Measurements from ENCODE around the gene LY6G5C. TPM values are rescaled to one million over a fixed set of nuclear protein-coding genes. Genes with fewer than 3 reads are reported as not detected.

The LY6G5C gene
- total RNA-seq, 1 experiment from 2014 or later: 0.62 TPM

DNA sequence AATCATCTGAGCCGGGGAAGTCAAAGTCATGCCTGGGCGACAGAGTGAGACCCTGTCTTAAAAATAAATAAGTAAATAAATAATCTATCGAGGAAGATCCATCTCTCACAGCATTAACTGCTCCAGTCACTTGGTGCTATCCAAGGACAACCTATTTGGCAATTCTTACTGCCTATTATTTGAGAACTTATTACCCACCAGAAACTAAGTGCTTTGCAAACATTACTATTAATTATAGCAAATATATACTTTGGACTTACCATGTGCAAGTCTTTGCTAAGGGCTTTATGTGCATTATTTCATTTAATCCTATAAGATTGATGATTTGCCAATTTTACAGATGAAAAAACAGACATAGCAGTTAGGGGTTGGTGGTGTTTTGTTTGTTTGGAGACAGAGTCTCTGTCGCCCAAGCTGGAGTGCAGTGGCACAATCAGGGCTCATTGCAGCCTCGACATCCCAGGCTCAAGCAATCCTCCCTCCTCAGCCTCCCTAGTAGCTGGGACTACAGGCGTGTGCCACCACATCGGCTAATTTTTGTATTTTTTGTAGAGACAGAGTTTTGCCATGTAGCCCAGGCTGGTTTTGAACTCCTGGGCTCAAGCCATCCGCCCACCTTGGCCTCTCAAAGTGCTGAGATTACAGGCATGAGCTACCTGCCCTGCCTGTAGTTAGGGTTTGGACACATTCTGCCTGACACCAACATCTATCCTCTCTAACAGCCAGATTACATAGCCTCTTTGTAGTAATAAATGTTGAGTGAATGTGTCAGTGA lies 26.1 kb downstream of the LY6G5C start:
- intact Hi-C loops (cut with micrococcal nuclease; ENCODE audit: unreplicated experiment): no loop called here
- DNase-seq (ENCODE audit: low read depth, low spot score): no peak
- in situ Hi-C loops (cut with HindIII; ENCODE audit: low pct_unique_long_range_greater_than_20kb, low sequenced_read_pairs): no loop called here

DNA sequence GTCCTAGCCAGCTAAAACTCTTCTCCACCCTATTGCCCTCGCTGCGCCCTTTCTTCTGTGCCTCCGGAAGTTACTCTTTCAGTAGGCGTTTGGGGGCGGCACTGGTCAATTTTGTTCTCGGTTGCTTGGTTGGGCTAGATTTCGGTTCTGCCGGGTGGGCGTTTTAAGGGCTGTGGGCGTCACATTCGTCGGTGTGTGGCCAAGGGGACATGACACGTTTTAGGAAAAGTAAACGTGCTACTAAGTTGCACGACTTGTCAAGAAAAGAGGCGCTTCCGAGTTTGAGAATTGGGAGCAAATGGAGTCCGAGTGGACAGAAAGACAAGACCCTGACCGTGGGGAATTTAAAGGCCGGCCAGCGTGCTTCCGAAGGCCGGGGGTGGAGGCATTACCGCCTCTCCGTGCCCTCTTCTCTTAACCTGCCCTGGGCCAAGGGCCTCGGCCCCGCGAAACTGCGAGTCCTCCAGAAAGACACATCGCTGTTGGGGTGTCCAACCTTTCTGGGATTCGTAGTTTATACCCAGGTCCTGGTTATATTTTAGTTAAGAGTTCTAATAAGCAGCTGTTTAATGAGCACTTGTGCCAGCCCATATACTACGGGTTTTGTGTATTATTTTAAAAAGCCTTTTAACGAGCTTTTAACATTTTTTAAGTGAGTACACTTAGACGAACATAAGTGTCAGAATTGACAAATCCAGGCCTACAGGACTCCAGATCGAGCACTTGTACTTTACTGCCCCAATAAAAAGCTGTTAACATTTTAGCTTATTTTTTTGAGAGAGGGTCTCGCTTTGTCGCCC lies 27.7 kb downstream of the LY6G5C start:
- ChIA-PET POLR2A (interaction anchor here (0.5 to 2.1 kb wide), 7 partner anchors 8 to 974 kb away, joined by 3 to 10 read pairs (median 5); partner anchors contain the start of gene C6orf47), CTCF (interaction anchor here (0.6 kb wide), 1 partner anchor 254 kb away, joined by 4 read pairs; no protein-coding TSS in a partner anchor)
- Histone ChIP-seq H3K9me3 (ENCODE audit: control insufficient read depth, insufficient read depth, low read depth, low read length) (no peaks in the 10 kb centered on the region), H3K36me3 (ENCODE audit: control insufficient read depth, insufficient read depth, low read length) (peaks cover 13% of the 10 kb centered on the region), H3K4me1 (ENCODE audit: control insufficient read depth, insufficient read depth, low read length) (peaks cover 22% of the 10 kb centered on the region), H3K4me3 (ENCODE audit: low read depth in 2 of 2, low read length in 2 of 2) (peak overlapping the region; percentile 77 to 83), H3K27ac (ENCODE audit: low read length) (peak overlapping the region; percentile 99), H3K27me3 (ENCODE audit: control insufficient read depth, insufficient read depth, low read length) (no peaks in the 10 kb centered on the region)
- ATAC-seq: peak; percentile 85
- TSS peak; percentile 99 for BruUV-seq (replicated peaks)
- no peak for DNase-seq (ENCODE audit: low read depth, low spot score)
- intact Hi-C loops (cut with micrococcal nuclease; ENCODE audit: unreplicated experiment) (no loop called here), in situ Hi-C loops (cut with HindIII; ENCODE audit: low pct_unique_long_range_greater_than_20kb, low sequenced_read_pairs) (no loop called here)
- TF ChIP-seq TCF7L2 (IDR thresholded peaks at IDR 0.05; ENCODE audit: low read depth, low read length) (no peak; the same call in none of the 2 replicates), SIN3A (IDR thresholded peaks at IDR 0.05; ENCODE audit: borderline replicate concordance, insufficient read depth, low read depth, low read length) (no peak), POLR2AphosphoS5 (IDR thresholded peaks at IDR 0.05; ENCODE audit: low read depth, low read length) (peak; percentile 62)
- TF ChIP-seq, protein P1, sequence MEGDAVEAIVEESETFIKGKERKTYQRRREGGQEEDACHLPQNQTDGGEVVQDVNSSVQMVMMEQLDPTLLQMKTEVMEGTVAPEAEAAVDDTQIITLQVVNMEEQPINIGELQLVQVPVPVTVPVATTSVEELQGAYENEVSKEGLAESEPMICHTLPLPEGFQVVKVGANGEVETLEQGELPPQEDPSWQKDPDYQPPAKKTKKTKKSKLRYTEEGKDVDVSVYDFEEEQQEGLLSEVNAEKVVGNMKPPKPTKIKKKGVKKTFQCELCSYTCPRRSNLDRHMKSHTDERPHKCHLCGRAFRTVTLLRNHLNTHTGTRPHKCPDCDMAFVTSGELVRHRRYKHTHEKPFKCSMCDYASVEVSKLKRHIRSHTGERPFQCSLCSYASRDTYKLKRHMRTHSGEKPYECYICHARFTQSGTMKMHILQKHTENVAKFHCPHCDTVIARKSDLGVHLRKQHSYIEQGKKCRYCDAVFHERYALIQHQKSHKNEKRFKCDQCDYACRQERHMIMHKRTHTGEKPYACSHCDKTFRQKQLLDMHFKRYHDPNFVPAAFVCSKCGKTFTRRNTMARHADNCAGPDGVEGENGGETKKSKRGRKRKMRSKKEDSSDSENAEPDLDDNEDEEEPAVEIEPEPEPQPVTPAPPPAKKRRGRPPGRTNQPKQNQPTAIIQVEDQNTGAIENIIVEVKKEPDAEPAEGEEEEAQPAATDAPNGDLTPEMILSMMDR (IDR thresholded peaks at IDR 0.05): no peak
- TF ChIP-seq, protein P2, sequence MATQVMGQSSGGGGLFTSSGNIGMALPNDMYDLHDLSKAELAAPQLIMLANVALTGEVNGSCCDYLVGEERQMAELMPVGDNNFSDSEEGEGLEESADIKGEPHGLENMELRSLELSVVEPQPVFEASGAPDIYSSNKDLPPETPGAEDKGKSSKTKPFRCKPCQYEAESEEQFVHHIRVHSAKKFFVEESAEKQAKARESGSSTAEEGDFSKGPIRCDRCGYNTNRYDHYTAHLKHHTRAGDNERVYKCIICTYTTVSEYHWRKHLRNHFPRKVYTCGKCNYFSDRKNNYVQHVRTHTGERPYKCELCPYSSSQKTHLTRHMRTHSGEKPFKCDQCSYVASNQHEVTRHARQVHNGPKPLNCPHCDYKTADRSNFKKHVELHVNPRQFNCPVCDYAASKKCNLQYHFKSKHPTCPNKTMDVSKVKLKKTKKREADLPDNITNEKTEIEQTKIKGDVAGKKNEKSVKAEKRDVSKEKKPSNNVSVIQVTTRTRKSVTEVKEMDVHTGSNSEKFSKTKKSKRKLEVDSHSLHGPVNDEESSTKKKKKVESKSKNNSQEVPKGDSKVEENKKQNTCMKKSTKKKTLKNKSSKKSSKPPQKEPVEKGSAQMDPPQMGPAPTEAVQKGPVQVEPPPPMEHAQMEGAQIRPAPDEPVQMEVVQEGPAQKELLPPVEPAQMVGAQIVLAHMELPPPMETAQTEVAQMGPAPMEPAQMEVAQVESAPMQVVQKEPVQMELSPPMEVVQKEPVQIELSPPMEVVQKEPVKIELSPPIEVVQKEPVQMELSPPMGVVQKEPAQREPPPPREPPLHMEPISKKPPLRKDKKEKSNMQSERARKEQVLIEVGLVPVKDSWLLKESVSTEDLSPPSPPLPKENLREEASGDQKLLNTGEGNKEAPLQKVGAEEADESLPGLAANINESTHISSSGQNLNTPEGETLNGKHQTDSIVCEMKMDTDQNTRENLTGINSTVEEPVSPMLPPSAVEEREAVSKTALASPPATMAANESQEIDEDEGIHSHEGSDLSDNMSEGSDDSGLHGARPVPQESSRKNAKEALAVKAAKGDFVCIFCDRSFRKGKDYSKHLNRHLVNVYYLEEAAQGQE (IDR thresholded peaks at IDR 0.05; ENCODE audit: insufficient read depth in 1 of 2, low read depth in 2 of 2, low read length in 1 of 2): 0 out of 4 replicates have a peak, but pooled peaks of 1 of the 2 experiments have one; percentile 21

More for the DNA sequence above, 26.1 kb downstream of the LY6G5C start:
- Histone ChIP-seq H3K27me3 (ENCODE audit: control insufficient read depth, insufficient read depth, low read length) (no peaks in the 10 kb centered on the region), H3K27ac (ENCODE audit: low read length) (no peak overlapping the region), H3K36me3 (ENCODE audit: control insufficient read depth, insufficient read depth, low read length) (no peaks in the 10 kb centered on the region; the same call in 1 of the 2 replicates), H3K4me1 (ENCODE audit: control insufficient read depth, insufficient read depth, low read length) (peaks cover 34% of the 10 kb centered on the region), H3K4me3 (ENCODE audit: low read depth in 2 of 2, low read length in 2 of 2) (no peak overlapping the region), H3K9me3 (ENCODE audit: control insufficient read depth, insufficient read depth, low read depth, low read length) (no peaks in the 10 kb centered on the region)
- ChIA-PET POLR2A (interaction anchor here (0.6 kb wide), 1 partner anchor 441 kb away, joined by 3 read pairs; no protein-coding TSS in a partner anchor), CTCF (no interaction called here)
- ATAC-seq: no peak
- no TSS peak for BruUV-seq (replicated peaks)
- TF ChIP-seq SIN3A (IDR thresholded peaks at IDR 0.05; ENCODE audit: borderline replicate concordance, insufficient read depth, low read depth, low read length) (no peak), TCF7L2 (IDR thresholded peaks at IDR 0.05; ENCODE audit: low read depth, low read length) (no peak), POLR2AphosphoS5 (IDR thresholded peaks at IDR 0.05; ENCODE audit: low read depth, low read length) (no peak)
- TF ChIP-seq, protein P2 (IDR thresholded peaks at IDR 0.05; ENCODE audit: insufficient read depth in 1 of 2, low read depth in 2 of 2, low read length in 1 of 2): no peak
- TF ChIP-seq, protein P1 (IDR thresholded peaks at IDR 0.05): no peak

All from Panc1 (cell line).